ENCODE measurements around the gene RAPGEF2. TPM values are rescaled to one million over a fixed set of nuclear protein-coding genes. Genes with fewer than 3 reads are reported as not detected.

RAPGEF2 gene
- total and polyA plus RNA-seq, 10 of the 15 experiments (the other 5 are each of a cell fraction or from before 2014, with no cell fraction given) = 0.31 to 24.0 (median 2.9) TPM

DNA sequence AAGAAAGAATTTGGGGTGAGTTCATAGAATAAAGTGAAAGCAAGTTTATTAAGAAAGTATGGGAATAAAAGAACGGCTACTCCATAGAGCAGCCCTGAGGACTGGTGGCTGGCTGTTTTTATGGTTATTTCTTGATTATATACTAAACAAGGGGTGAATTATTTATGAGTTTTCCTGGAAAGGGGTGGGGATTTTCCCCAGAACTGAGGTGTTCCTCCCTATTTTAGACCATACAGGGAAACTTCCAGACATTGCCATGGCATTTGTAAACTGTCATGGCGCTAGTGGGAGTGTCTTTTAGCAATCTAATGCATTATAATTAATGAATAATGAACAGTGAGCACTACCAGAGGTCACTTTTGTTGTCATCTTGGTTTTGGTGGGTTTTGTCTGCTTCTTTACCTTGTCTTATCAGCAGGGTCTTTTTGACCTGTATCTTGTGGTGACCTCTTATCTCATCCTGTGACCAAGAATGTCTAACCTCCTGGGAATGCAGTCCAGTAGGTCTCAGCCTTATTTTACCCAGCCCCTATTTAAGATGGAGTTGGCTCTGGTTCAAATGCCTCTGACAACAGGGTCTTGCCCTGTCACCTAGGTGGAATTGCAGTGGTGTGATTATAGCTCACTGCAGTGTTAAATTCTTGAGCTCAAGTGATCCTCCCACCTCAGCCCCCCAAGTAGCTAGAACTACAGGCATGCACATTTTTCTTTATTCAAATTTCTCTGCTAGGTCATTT lies 27.1 kb downstream of the RAPGEF2 start (continued):
- no peak for TF ChIP-seq CEBPB (IDR thresholded peaks at IDR 0.05; ENCODE audit: borderline replicate concordance in 1 of 2, low read depth in 2 of 2, low read length in 2 of 2)
- no peak for TF ChIP-seq SRF (IDR thresholded peaks at IDR 0.05; ENCODE audit: low read depth in 2 of 2, low read length in 2 of 2)
- TF ChIP-seq GATAD2B (conservative IDR thresholded peaks at IDR 0.05; ENCODE audit: low read depth) = no peak
- no peak for TF ChIP-seq STAT3 (IDR thresholded peaks at IDR 0.05; ENCODE audit: low read depth, low read length)
- TF ChIP-seq BRCA1 (IDR thresholded peaks at IDR 0.05; ENCODE audit: low read depth, low read length) = no peak
- TF ChIP-seq MYB (IDR thresholded peaks at IDR 0.05; ENCODE audit: borderline replicate concordance, low read depth, low read length) = no peak

DNA sequence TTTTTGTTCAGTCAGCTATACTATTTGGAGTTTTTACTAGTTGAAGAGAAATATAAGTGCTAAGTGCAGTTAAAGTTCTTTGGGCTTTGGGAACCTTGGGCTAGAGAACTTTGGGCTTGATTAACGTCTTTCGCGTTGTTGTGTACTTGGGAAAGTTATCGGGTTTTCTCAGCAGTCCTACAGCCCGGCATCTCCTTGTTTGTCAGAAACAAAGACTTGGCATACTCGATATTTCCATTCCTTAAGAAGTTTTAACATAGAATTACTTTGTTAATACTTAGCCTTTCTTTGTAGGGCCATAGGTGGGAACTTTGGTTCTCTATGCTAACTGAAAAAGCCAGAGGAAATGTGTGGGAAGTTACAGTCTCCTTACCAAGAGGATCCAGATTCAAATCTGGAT lies 28.7 kb downstream of the RAPGEF2 start:
- intact Hi-C loops (cut with micrococcal nuclease; ENCODE audit: unreplicated experiment) (no loop called here), in situ Hi-C loops (cut with MboI) (no loop called here)
- H3K36me3 ChIP-seq (ENCODE audit: control insufficient read depth in 2 of 2, insufficient read depth in 2 of 2, low read length in 1 of 2) = no peaks in the 10 kb centered on the region
- H3K4me2 ChIP-seq (ENCODE audit: control insufficient read depth, insufficient read depth) = no peak overlapping the region
- peaks cover 44% of the 10 kb centered on the region for H3K79me2 ChIP-seq (ENCODE audit: control insufficient read depth, insufficient read depth, low read length)
- SMC1A ChIA-PET (ENCODE audit: uncharacterized antibody, unreplicated experiment) = interaction anchor here (1.0 kb wide), 1 partner anchor 11 kb away, joined by 4 read pairs; no protein-coding TSS in a partner anchor
- no TSS peak for BruUV-seq (replicated peaks)
- DNase-seq (ENCODE audit: low read depth, low spot score) (no peak), ATAC-seq (no peak), FAIRE-seq (no peak)
- 92% methylated on average over 6 of the region's 6 CpGs for WGBS (ENCODE audit: insufficient coverage, insufficient replicate concordance, low lambda C conversion rate, missing lambda C conversion rate)
- H2AFZ ChIP-seq (ENCODE audit: control insufficient read depth, low read depth, low read length) = no peak overlapping the region
- CTCF ChIA-PET = interaction anchor here (1.4 kb wide), 1 partner anchor 15 kb away, joined by 3 read pairs; no protein-coding TSS in a partner anchor
- no peak overlapping the region for H3K27ac ChIP-seq (ENCODE audit: control insufficient read depth, insufficient read depth)
- TF ChIP-seq, protein P1, sequence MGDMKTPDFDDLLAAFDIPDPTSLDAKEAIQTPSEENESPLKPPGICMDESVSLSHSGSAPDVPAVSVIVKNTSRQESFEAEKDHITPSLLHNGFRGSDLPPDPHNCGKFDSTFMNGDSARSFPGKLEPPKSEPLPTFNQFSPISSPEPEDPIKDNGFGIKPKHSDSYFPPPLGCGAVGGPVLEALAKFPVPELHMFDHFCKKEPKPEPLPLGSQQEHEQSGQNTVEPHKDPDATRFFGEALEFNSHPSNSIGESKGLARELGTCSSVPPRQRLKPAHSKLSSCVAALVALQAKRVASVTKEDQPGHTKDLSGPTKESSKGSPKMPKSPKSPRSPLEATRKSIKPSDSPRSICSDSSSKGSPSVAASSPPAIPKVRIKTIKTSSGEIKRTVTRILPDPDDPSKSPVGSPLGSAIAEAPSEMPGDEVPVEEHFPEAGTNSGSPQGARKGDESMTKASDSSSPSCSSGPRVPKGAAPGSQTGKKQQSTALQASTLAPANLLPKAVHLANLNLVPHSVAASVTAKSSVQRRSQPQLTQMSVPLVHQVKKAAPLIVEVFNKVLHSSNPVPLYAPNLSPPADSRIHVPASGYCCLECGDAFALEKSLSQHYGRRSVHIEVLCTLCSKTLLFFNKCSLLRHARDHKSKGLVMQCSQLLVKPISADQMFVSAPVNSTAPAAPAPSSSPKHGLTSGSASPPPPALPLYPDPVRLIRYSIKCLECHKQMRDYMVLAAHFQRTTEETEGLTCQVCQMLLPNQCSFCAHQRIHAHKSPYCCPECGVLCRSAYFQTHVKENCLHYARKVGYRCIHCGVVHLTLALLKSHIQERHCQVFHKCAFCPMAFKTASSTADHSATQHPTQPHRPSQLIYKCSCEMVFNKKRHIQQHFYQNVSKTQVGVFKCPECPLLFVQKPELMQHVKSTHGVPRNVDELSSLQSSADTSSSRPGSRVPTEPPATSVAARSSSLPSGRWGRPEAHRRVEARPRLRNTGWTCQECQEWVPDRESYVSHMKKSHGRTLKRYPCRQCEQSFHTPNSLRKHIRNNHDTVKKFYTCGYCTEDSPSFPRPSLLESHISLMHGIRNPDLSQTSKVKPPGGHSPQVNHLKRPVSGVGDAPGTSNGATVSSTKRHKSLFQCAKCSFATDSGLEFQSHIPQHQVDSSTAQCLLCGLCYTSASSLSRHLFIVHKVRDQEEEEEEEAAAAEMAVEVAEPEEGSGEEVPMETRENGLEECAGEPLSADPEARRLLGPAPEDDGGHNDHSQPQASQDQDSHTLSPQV (IDR thresholded peaks at IDR 0.05) = no peak
- TF ChIP-seq FOXM1 (IDR thresholded peaks at IDR 0.05; ENCODE audit: low read depth, low read length) = no peak
- TF ChIP-seq HDAC2 (IDR thresholded peaks at IDR 0.05) = no peak
- no peak for TF ChIP-seq SUZ12 (IDR thresholded peaks at IDR 0.05; ENCODE audit: unreplicated experiment)
- no peak for TF ChIP-seq EED (IDR thresholded peaks at IDR 0.05; ENCODE audit: low read depth)
- no peak for TF ChIP-seq CHD4 (IDR thresholded peaks at IDR 0.05)
- TF ChIP-seq NFYA (IDR thresholded peaks at IDR 0.05; ENCODE audit: borderline replicate concordance, low read depth, low read length) = no peak
- TF ChIP-seq LARP7 (IDR thresholded peaks at IDR 0.05) = no peak
- POLR2A ChIA-PET = interaction anchor here (0.6 kb wide), 3 partner anchors 24 to 511 kb away, joined by 3 to 6 read pairs (median 4); no protein-coding TSS in a partner anchor
- H3K9me3 ChIP-seq (replicated peaks; ENCODE audit: control insufficient read depth, insufficient read depth, low read length) = no peaks in the 10 kb centered on the region; the same call in 2 of the 3 replicates
- H3K4me3 ChIP-seq = no peak overlapping the region
- no peaks in the 10 kb centered on the region for H3K27me3 ChIP-seq (replicated peaks in 1 of 2; ENCODE audit: control insufficient read depth in 2 of 2, insufficient read depth in 2 of 2, low read length in 1 of 2)
- H4K20me1 ChIP-seq (ENCODE audit: control insufficient read depth, insufficient read depth) = no peaks in the 10 kb centered on the region
- RAD21 ChIA-PET (ENCODE audit: unreplicated experiment) = interaction anchor here (0.6 to 1.4 kb wide), 2 partner anchors 20 to 28 kb away, joined by 3 to 4 read pairs; no protein-coding TSS in a partner anchor
- H3K4me1 ChIP-seq (ENCODE audit: control insufficient read depth, insufficient read depth, low read length) = peaks cover 6% of the 10 kb centered on the region
- no peak overlapping the region for H3K9ac ChIP-seq (ENCODE audit: control insufficient read depth, insufficient read depth, low read length)
